ENCODE data around the gene EDDM3A.

The EDDM3A gene

DNA sequence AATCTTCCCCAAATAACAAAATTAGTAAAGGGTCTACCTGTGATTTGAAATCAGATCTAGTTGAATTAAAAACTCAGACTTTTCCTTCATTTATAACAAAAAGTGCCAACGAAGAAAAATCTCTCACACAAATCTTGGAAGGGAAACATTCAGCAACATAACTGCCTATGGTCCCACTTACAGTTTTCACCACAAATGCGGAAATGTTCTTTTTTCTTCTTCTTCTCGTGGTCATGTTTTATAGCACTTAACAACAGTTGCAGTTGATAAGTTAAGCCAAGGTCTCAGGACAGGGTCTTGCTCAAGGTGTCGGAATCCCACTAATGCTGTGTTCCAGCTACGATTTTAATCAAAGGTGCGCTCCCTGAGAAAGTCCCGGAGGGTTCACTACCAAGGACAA, 45.5 kb downstream of the EDDM3A start:
- peaks cover 2% of the 10 kb centered on the region for H3K4me1 ChIP-seq (ENCODE audit: insufficient read depth, low read length, poor library complexity, severe bottlenecking)
- H3K4me2 ChIP-seq (ENCODE audit: low read depth, low read length, poor library complexity, severe bottlenecking) = peak overlapping the region; percentile 19
- H3K9ac ChIP-seq (ENCODE audit: low read depth, low read length, poor library complexity, severe bottlenecking) = no peak overlapping the region
- H3K9me3 ChIP-seq (ENCODE audit: insufficient read depth, low read depth, low read length) = no peaks in the 10 kb centered on the region
- no peaks in the 10 kb centered on the region for H3F3A ChIP-seq (ENCODE audit: low read depth)
- H4K20me1 ChIP-seq (ENCODE audit: insufficient read depth, low read length, poor library complexity, severe bottlenecking) = no peaks in the 10 kb centered on the region
- no peaks in the 10 kb centered on the region for H3K36me3 ChIP-seq (ENCODE audit: insufficient read depth, low read length)
- no peaks in the 10 kb centered on the region for H3K27me3 ChIP-seq (ENCODE audit: insufficient read depth, low read length, poor library complexity, severe bottlenecking)
- H2AFZ ChIP-seq (ENCODE audit: low read length) = no peak overlapping the region
- H3K9me2 ChIP-seq (replicated peaks; ENCODE audit: low read depth, low read length) = no peaks in the 10 kb centered on the region
- no peaks in the 10 kb centered on the region for H3K79me2 ChIP-seq (ENCODE audit: insufficient read depth, low read length)
- TF ChIP-seq, protein P1, sequence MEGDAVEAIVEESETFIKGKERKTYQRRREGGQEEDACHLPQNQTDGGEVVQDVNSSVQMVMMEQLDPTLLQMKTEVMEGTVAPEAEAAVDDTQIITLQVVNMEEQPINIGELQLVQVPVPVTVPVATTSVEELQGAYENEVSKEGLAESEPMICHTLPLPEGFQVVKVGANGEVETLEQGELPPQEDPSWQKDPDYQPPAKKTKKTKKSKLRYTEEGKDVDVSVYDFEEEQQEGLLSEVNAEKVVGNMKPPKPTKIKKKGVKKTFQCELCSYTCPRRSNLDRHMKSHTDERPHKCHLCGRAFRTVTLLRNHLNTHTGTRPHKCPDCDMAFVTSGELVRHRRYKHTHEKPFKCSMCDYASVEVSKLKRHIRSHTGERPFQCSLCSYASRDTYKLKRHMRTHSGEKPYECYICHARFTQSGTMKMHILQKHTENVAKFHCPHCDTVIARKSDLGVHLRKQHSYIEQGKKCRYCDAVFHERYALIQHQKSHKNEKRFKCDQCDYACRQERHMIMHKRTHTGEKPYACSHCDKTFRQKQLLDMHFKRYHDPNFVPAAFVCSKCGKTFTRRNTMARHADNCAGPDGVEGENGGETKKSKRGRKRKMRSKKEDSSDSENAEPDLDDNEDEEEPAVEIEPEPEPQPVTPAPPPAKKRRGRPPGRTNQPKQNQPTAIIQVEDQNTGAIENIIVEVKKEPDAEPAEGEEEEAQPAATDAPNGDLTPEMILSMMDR (conservative IDR thresholded peaks at IDR 0.05; ENCODE audit: low read length) = no peak
- TF ChIP-seq EZH2phosphoT487 (IDR thresholded peaks at IDR 0.05; ENCODE audit: borderline replicate concordance) = no peak
- H3K4me3 ChIP-seq (ENCODE audit: low read length, poor library complexity, severe bottlenecking) = no peak overlapping the region

DNA sequence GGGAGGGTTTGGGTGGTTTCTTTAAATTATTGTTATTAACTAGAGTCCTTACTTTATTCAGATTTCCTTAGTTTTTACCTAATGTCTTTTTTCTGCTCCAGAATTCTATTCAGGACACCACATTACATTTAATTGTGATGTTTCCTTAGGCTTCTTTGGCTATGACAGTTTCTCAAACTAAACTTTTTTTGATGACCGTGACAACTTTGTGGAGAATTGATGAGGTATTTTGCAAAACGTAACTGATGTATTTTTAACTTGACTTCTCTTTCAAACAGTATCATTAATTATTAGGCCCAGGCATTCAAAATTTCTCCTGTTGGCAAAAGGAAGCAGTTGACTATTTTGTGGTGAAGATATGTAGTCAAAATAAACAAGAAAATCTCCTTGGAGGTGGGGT, 45.9 kb downstream of the EDDM3A start:
- no peak overlapping the region for H3K4me3 ChIP-seq (ENCODE audit: low read length, poor library complexity, severe bottlenecking)
- H4K20me1 ChIP-seq (ENCODE audit: insufficient read depth, low read length, poor library complexity, severe bottlenecking) = no peaks in the 10 kb centered on the region
- no peaks in the 10 kb centered on the region for H3K79me2 ChIP-seq (ENCODE audit: insufficient read depth, low read length)
- H3K27me3 ChIP-seq (ENCODE audit: insufficient read depth, low read length, poor library complexity, severe bottlenecking) = no peaks in the 10 kb centered on the region
- no peak overlapping the region for H3K9ac ChIP-seq (ENCODE audit: low read depth, low read length, poor library complexity, severe bottlenecking)
- H2AFZ ChIP-seq (ENCODE audit: low read length) = no peak overlapping the region; the same call in 1 of the 2 replicates
- H3K36me3 ChIP-seq (ENCODE audit: insufficient read depth, low read length) = no peaks in the 10 kb centered on the region
- H3K9me2 ChIP-seq (replicated peaks; ENCODE audit: low read depth, low read length) = no peaks in the 10 kb centered on the region
- no peaks in the 10 kb centered on the region for H3K9me3 ChIP-seq (ENCODE audit: insufficient read depth, low read depth, low read length)
- peaks cover 2% of the 10 kb centered on the region for H3K4me1 ChIP-seq (ENCODE audit: insufficient read depth, low read length, poor library complexity, severe bottlenecking)
- no peaks in the 10 kb centered on the region for H3F3A ChIP-seq (ENCODE audit: low read depth)
- peak overlapping the region; percentile 19 for H3K4me2 ChIP-seq (ENCODE audit: low read depth, low read length, poor library complexity, severe bottlenecking)
- TF ChIP-seq, protein P1 (conservative IDR thresholded peaks at IDR 0.05; ENCODE audit: low read length) = no peak
- no peak for TF ChIP-seq EZH2phosphoT487 (IDR thresholded peaks at IDR 0.05; ENCODE audit: borderline replicate concordance)

- no peak overlapping the region for H3K4me3 ChIP-seq (ENCODE audit: low read length, poor library complexity, severe bottlenecking)
- H3K9ac ChIP-seq (ENCODE audit: low read depth, low read length, poor library complexity, severe bottlenecking) = no peak overlapping the region
- H3K4me1 ChIP-seq (ENCODE audit: insufficient read depth, low read length, poor library complexity, severe bottlenecking) = no peaks in the 10 kb centered on the region
- H4K20me1 ChIP-seq (ENCODE audit: insufficient read depth, low read length, poor library complexity, severe bottlenecking) = no peaks in the 10 kb centered on the region
- no peaks in the 10 kb centered on the region for H3K27me3 ChIP-seq (ENCODE audit: insufficient read depth, low read length, poor library complexity, severe bottlenecking)
- no peak overlapping the region for H3K4me2 ChIP-seq (ENCODE audit: low read depth, low read length, poor library complexity, severe bottlenecking)
- H3K79me2 ChIP-seq (ENCODE audit: insufficient read depth, low read length) = no peaks in the 10 kb centered on the region
- H3K9me2 ChIP-seq (replicated peaks; ENCODE audit: low read depth, low read length) = no peaks in the 10 kb centered on the region
- H2AFZ ChIP-seq (ENCODE audit: low read length) = no peak overlapping the region
- TF ChIP-seq EZH2phosphoT487 (IDR thresholded peaks at IDR 0.05; ENCODE audit: borderline replicate concordance) = no peak
- TF ChIP-seq, protein P1 (conservative IDR thresholded peaks at IDR 0.05; ENCODE audit: low read length) = no peak
- no peaks in the 10 kb centered on the region for H3K9me3 ChIP-seq (ENCODE audit: insufficient read depth, low read depth, low read length)
- H3F3A ChIP-seq (ENCODE audit: low read depth) = no peaks in the 10 kb centered on the region
- no peaks in the 10 kb centered on the region for H3K36me3 ChIP-seq (ENCODE audit: insufficient read depth, low read length)
Measured at GRCh38 chr14:20792556-20792955, 46.9 kb downstream of the EDDM3A start.

Data from Loucy (cell line).